Keratinocyte (primary cell): ENCODE results near the gene CCDC137. TPM values are rescaled to one million over a fixed set of nuclear protein-coding genes. Genes with fewer than 3 reads are reported as not detected.

Experiments
- DNase-seq: peaks from one replicate; pipeline ENCODE4 v3.0.0-alpha.2; 2011; ENCODE audit warnings: low read depth, missing footprints, low spot score
- FAIRE-seq: peaks from 2 replicates; lab custom pipeline; 2011; peaks lifted over from hg19 to GRCh38; lab: Jason Lieb, UNC
- H2AFZ ChIP-seq: 2 replicates; pipeline ENCODE4 v1.6.0; 2012; ENCODE audit warnings: low read length, control low read depth, inconsistent platforms; ENCODE audit not compliant: control insufficient read depth
- H3K27ac ChIP-seq: 2 replicates; pipeline ENCODE4 v1.5.1; 2011; ENCODE audit warnings: low read length; ENCODE audit not compliant: control insufficient read depth, insufficient read depth
- H3K27me3 ChIP-seq: 3 replicates; pipeline ENCODE4 v1.6.0; 2011; ENCODE audit warnings: low read length; ENCODE audit not compliant: control insufficient read depth, insufficient read depth; ENCODE audit errors: extremely low read depth
- H3K36me3 ChIP-seq, 2 experiments: 2 replicates in 1 of 2; 3 replicates in 1 of 2; pipeline ENCODE4 v1.5.1; 2011; ENCODE audit warnings: low read length in 2 of 2, mild to moderate bottlenecking in 1 of 2; ENCODE audit not compliant: control insufficient read depth in 2 of 2, insufficient read depth in 2 of 2; ENCODE audit errors: extremely low read depth in 1 of 2
- H3K4me1 ChIP-seq: 3 replicates; pipeline ENCODE4 v1.5.1; 2011; ENCODE audit warnings: low read length; ENCODE audit not compliant: control insufficient read depth, insufficient read depth; ENCODE audit errors: extremely low read depth
- H3K4me2 ChIP-seq: 3 replicates; pipeline ENCODE4 v1.6.0; 2011; ENCODE audit warnings: low read depth, low read length; ENCODE audit not compliant: control insufficient read depth, insufficient read depth; ENCODE audit errors: extremely low read depth
- H3K4me3 ChIP-seq, 3 experiments: fragments of 200-600 bp in 1 of 3; sonication (generic) in 1 of 3; 2 replicates in 2 of 3; 3 replicates in 1 of 3; pipeline ENCODE4 v1.5.1; 2011 to 2016; ENCODE audit warnings: low read length in 3 of 3, mild to moderate bottlenecking in 3 of 3, control low read depth in 2 of 3, inconsistent platforms in 1 of 3, low read depth in 1 of 3, mixed read lengths in 1 of 3, mixed run types in 1 of 3, moderate library complexity in 1 of 3; ENCODE audit not compliant: control insufficient read depth in 2 of 3, insufficient read depth in 2 of 3; ENCODE audit errors: extremely low read depth in 1 of 3
- H3K79me2 ChIP-seq: 2 replicates; pipeline ENCODE4 v1.6.0; 2012; ENCODE audit warnings: low read length; ENCODE audit not compliant: control insufficient read depth, insufficient read depth
- H3K9ac ChIP-seq: 3 replicates; pipeline ENCODE4 v1.6.0; 2011; ENCODE audit warnings: low read length; ENCODE audit not compliant: control insufficient read depth, insufficient read depth; ENCODE audit errors: extremely low read depth
- H3K9me1 ChIP-seq: 3 replicates; pipeline ENCODE4 v1.6.0; 2011; ENCODE audit warnings: low read length; ENCODE audit not compliant: control insufficient read depth, insufficient read depth; ENCODE audit errors: extremely low read depth
- H3K9me3 ChIP-seq: 2 replicates; pipeline ENCODE4 v1.5.1; 2012; ENCODE audit warnings: low read depth, low read length; ENCODE audit not compliant: control insufficient read depth
- H4K20me1 ChIP-seq: 3 replicates; pipeline ENCODE4 v1.6.0; 2011; ENCODE audit warnings: low read length; ENCODE audit not compliant: control insufficient read depth, insufficient read depth; ENCODE audit errors: extremely low read depth
- EZH2 ChIP-seq: IDR thresholded peaks from one replicate; pipeline ENCODE4 v1.6.1; 2012; ENCODE audit warnings: inconsistent platforms, mild to moderate bottlenecking, low read length, moderate library complexity
- dilution Hi-C: fragments of 300-500 bp; cut with MboI; formaldehyde crosslinking; loops from one replicate; pipeline ENCODE4 v1.7.0; 2020; ENCODE audit warnings: low sequenced_read_pairs; ENCODE audit not compliant: extremely low pct_ligation_motif_present
- polyA plus RNA-seq, 5 experiments: library from polyadenylated mRNA; depleted of rRNA in 3 of 5; stranded (reverse) in 3 of 5; stranded (forward) in 1 of 5; unstranded in 1 of 5; fragments of >200 nt; gene quantifications; 1 replicate in 1 of 5; 2 replicates in 3 of 5; 3 replicates in 1 of 5; pipeline versions ENCODE4 v1.2.1 to v1.2.3, GENCODE V29; 2011 to 2012; ENCODE audit warnings: missing spikeins in 2 of 5, low read depth in 1 of 5, low replicate concordance in 1 of 5
- small RNA-seq, 3 experiments: library from RNA; depleted of rRNA; stranded (forward); fragments of <200 nt; gene quantifications; one replicate each; pipeline ENCODE3, GENCODE V24; 2012; ENCODE audit warnings: low read depth in 3 of 3, low replicate concordance in 1 of 3; ENCODE audit not compliant: insufficient read length in 3 of 3

CCDC137 gene
- polyA plus RNA-seq, 1 donor (not counting 4 experiments of a cell fraction or from before 2014, with no cell fraction given): 15.4 TPM

DNA sequence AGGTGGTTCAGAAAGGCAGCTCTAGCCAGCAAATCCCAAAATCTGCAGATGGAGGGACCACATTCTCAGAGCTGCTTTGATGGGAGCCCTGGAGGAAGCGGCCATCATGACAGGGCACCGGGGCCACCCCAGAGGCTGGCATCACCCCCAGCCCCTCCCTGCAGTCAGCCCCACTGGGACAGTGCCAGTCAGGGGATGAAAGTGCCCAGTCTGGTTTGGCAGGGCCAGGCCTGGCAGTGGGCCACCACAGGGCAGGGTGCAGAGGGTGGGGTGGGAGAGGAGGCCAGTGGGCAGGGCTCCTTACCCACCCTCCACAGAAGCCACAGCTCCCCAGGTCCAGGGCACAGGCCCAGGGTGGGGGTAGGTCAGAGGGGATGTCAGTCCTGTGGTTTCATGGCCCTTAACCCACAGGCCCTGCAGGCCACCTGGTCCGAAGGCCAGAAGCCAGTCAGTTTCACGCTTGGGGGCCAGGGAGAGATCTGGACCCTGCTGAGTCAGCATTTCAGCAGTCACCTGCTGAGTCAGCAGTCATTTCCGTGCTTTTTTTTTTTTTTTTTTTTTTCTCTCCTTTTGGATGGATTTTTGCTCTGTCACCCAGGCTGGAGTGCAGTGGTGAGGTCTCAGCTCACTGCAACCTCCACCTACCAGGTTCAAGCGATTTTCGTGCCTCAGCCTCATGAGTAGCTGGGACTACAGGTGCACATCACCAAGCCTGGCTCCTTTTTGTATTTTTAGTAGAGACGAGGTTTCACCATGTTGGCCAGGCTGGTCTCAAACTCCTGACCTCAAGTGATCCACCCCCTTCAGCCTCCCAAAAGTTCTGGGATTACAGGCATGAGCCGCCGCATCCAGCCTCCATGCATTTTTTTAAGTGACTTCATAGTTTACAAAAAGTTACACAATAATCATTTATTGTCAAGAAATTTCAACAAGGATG, 55.9 kb downstream of the CCDC137 start:
- Histone ChIP-seq H4K20me1 (no peaks in the 10 kb centered on the region), H3K4me1 (peaks cover 27% of the 10 kb centered on the region), H3K27ac (no peak overlapping the region), H3K4me3 (no peak overlapping the region), H3K9me1 (no peaks in the 10 kb centered on the region), H3K9ac (no peak overlapping the region), H3K9me3 (no peaks in the 10 kb centered on the region), H3K36me3 (peaks cover 0 to 8% of the 10 kb centered on the region in 2 experiments), H2AFZ (no peak overlapping the region), H3K27me3 (no peaks in the 10 kb centered on the region), H3K79me2 (no peaks in the 10 kb centered on the region), H3K4me2 (peak overlapping the region; percentile 37)
- DNase-seq (no peak), FAIRE-seq (no peak)
- TF ChIP-seq EZH2: no peak
- dilution Hi-C loops: no loop called here

Small RNA genes within 50 kb of the gene (small RNA-seq; reads per million reads assigned to genes)
- gene MIR6786: 0 to 0.33 (median 0.25) reads per million in 3 experiments

Other genes with a start within 250 kb of the CCDC137 start
- gene ACTG1, start 153.9 kb upstream of the CCDC137 start, polyA plus RNA-seq: 1,003 to 6,215 TPM (median 1,867 TPM) in 3 replicates
- not detected in 3 replicates for gene FSCN2, start 138.4 kb upstream of the CCDC137 start, polyA plus RNA-seq
- 3.8 to 7.4 TPM (median 6.9 TPM) in 3 replicates for gene FAAP100, start 114.4 kb upstream of the CCDC137 start, polyA plus RNA-seq
- 64.0 to 76.2 TPM (median 71.7 TPM) in 3 replicates for gene NPLOC4, start 29.6 kb upstream of the CCDC137 start, polyA plus RNA-seq
- 0.89 to 2.9 TPM (median 1.3 TPM) in 3 replicates for gene TSPAN10, start 29.5 kb upstream of the CCDC137 start, polyA plus RNA-seq
- gene PDE6G, start 10.2 kb upstream of the CCDC137 start, polyA plus RNA-seq: 0.24 TPM in 1 of 3 replicates, not detected in the others
- gene OXLD1, start 132 bp upstream of the CCDC137 start, polyA plus RNA-seq: 14.7 to 37.4 TPM (median 16.3 TPM) in 3 replicates
- 46.5 to 58.3 TPM (median 48.7 TPM) in 3 replicates for gene ARL16, start 17.1 kb downstream of the CCDC137 start, polyA plus RNA-seq
- 79.6 to 84.1 TPM (median 81.9 TPM) in 3 replicates for gene HGS, start 17.3 kb downstream of the CCDC137 start, polyA plus RNA-seq
- gene MRPL12, start 36.6 kb downstream of the CCDC137 start, polyA plus RNA-seq: 78.5 to 96.8 TPM (median 84.2 TPM) in 3 replicates
- gene SLC25A10, start 45.5 kb downstream of the CCDC137 start, polyA plus RNA-seq: 12.7 to 18.0 TPM (median 15.9 TPM) in 3 replicates
- gene GCGR, start 137.4 kb downstream of the CCDC137 start, polyA plus RNA-seq: not detected in 3 replicates
- 17.7 to 29.1 TPM (median 24.4 TPM) in 3 replicates for gene MCRIP1, start 166.6 kb downstream of the CCDC137 start, polyA plus RNA-seq
- gene PPP1R27, start 168.3 kb downstream of the CCDC137 start, polyA plus RNA-seq: 0.12 to 0.99 TPM in 2 of 3 replicates, not detected in the other
- gene P4HB, start 193.8 kb downstream of the CCDC137 start, polyA plus RNA-seq: 75.2 to 149 TPM (median 110 TPM) in 3 replicates
- gene ARHGDIA, start 204.6 kb downstream of the CCDC137 start, polyA plus RNA-seq: 51.7 to 280 TPM (median 65.7 TPM) in 3 replicates
- 49.6 to 84.5 TPM (median 68.3 TPM) in 3 replicates for gene ALYREF, start 224.8 kb downstream of the CCDC137 start, polyA plus RNA-seq
- gene ANAPC11, start 225.0 kb downstream of the CCDC137 start, polyA plus RNA-seq: 195 to 269 TPM (median 230 TPM) in 3 replicates
- gene NPB, start 235.5 kb downstream of the CCDC137 start, polyA plus RNA-seq: 0.07 TPM in 1 of 3 replicates, not detected in the others
- 38.1 to 47.6 TPM (median 45.8 TPM) in 3 replicates for gene PCYT2, start 244.7 kb downstream of the CCDC137 start, polyA plus RNA-seq